ENCODE measurements around the gene CHD6. TPM values are rescaled to one million over a fixed set of nuclear protein-coding genes. Genes with fewer than 3 reads are reported as not detected.
A peak's percentile ranks its signal among the peaks of the same experiment; 100 is the strongest.

CHD6 gene
- total RNA-seq, 6 experiments from 2014 or later = 24.7 to 28.9 (median 27.1) TPM

GRCh38 chr20:41501376-41501775 is 116.8 kb downstream of the CHD6 start:
- no peak for DNase-seq
- no peak for TF ChIP-seq CTCF (IDR thresholded peaks at IDR 0.05)
- peaks cover 56% of the 10 kb centered on the region for H3K4me1 Mint-ChIP-seq (ENCODE audit: low read depth)
- H3K4me3 Mint-ChIP-seq = no peak overlapping the region
- H3K27me3 Mint-ChIP-seq (ENCODE audit: insufficient read depth) = 0 out of 2 replicates have a peak, but pooled peaks cover 1% of the 10 kb centered on the region
- peaks cover 44% of the 10 kb centered on the region for H3K36me3 Mint-ChIP-seq (ENCODE audit: low read depth)
- no peaks in the 10 kb centered on the region for H3K9me3 Mint-ChIP-seq
- no peak overlapping the region for H3K27ac Mint-ChIP-seq

GRCh38 chr20:41499961-41500725 is 118.0 kb downstream of the CHD6 start:
- no peaks in the 10 kb centered on the region for H3K9me3 Mint-ChIP-seq
- peak; percentile 56 for DNase-seq
- peaks cover 31% of the 10 kb centered on the region for H3K36me3 Mint-ChIP-seq (ENCODE audit: low read depth)
- H3K4me3 Mint-ChIP-seq = peak overlapping the region; percentile 55
- 0 out of 2 replicates have a peak, but pooled peaks cover 1% of the 10 kb centered on the region for H3K27me3 Mint-ChIP-seq (ENCODE audit: insufficient read depth)
- peaks cover 49% of the 10 kb centered on the region for H3K4me1 Mint-ChIP-seq (ENCODE audit: low read depth)
- H3K27ac Mint-ChIP-seq = peak overlapping the region; percentile 53
- no peak for TF ChIP-seq CTCF (IDR thresholded peaks at IDR 0.05)

GRCh38 chr20:41499064-41499463 is 119.1 kb downstream of the CHD6 start:
- Mint-ChIP-seq H3K4me1 (ENCODE audit: low read depth) (peaks cover 49% of the 10 kb centered on the region), H3K27ac (peak overlapping the region; percentile 20; the same call in 1 of the 2 replicates), H3K9me3 (no peaks in the 10 kb centered on the region), H3K36me3 (ENCODE audit: low read depth) (peaks cover 26% of the 10 kb centered on the region), H3K4me3 (no peak overlapping the region), H3K27me3 (ENCODE audit: insufficient read depth) (0 out of 2 replicates have a peak, but pooled peaks cover 1% of the 10 kb centered on the region)
- DNase-seq = peak; percentile 25
- no peak for TF ChIP-seq CTCF (IDR thresholded peaks at IDR 0.05)

GRCh38 chr20:41497186-41497895 is 120.8 kb downstream of the CHD6 start:
- peak; percentile 36 for DNase-seq
- Mint-ChIP-seq H3K4me3 (peak overlapping the region; percentile 59), H3K4me1 (ENCODE audit: low read depth) (peaks cover 49% of the 10 kb centered on the region), H3K27ac (peak overlapping the region; percentile 13; the same call in 1 of the 2 replicates), H3K36me3 (ENCODE audit: low read depth) (peaks cover 32% of the 10 kb centered on the region), H3K9me3 (no peaks in the 10 kb centered on the region), H3K27me3 (ENCODE audit: insufficient read depth) (peaks cover 1% of the 10 kb centered on the region; the same call in 1 of the 2 replicates)
- no peak for TF ChIP-seq CTCF (IDR thresholded peaks at IDR 0.05)

GRCh38 chr20:41494451-41494850 is 123.7 kb downstream of the CHD6 start:
- Mint-ChIP-seq H3K4me3 (no peak overlapping the region), H3K27ac (no peak overlapping the region), H3K36me3 (ENCODE audit: low read depth) (peaks cover 36% of the 10 kb centered on the region), H3K9me3 (no peaks in the 10 kb centered on the region), H3K4me1 (ENCODE audit: low read depth) (peaks cover 28% of the 10 kb centered on the region), H3K27me3 (ENCODE audit: insufficient read depth) (peaks cover 1% of the 10 kb centered on the region; the same call in 1 of the 2 replicates)
- no peak for DNase-seq
- no peak for TF ChIP-seq CTCF (IDR thresholded peaks at IDR 0.05)

Data from HFFc6 (cell line).